Measurements from ENCODE around the gene BIN2.
"Not testable (repeated sequence)": the region's sequence is repeated elsewhere in the genome, so short reads cannot be mapped to it uniquely, and the experiment has no call there.

Gene BIN2

GRCh38 chr12:51343201-51343600 is 19.2 kb upstream of the BIN2 start:
- DNase-seq = no peak

DNA sequence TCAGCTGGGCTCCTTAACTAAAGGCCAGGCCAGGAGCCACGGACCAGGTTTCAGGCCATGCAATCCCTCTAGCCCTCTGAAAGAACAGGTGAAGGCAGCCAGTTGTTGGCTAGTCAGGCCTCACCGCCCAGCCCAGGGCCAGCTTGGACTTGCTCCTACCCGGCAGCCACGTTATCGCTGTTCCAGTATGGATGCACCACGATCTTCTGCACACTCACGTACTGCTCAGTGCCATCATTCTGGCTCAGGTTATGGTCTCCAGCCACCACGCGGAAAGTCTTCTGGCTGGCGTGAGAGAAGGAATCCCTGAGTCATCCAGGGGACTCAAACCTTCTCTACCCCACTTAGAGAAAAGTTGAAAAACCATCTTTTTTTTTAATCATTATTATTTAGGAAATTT is 18.4 kb upstream of the BIN2 start:
- DNase-seq = no peak

DNA sequence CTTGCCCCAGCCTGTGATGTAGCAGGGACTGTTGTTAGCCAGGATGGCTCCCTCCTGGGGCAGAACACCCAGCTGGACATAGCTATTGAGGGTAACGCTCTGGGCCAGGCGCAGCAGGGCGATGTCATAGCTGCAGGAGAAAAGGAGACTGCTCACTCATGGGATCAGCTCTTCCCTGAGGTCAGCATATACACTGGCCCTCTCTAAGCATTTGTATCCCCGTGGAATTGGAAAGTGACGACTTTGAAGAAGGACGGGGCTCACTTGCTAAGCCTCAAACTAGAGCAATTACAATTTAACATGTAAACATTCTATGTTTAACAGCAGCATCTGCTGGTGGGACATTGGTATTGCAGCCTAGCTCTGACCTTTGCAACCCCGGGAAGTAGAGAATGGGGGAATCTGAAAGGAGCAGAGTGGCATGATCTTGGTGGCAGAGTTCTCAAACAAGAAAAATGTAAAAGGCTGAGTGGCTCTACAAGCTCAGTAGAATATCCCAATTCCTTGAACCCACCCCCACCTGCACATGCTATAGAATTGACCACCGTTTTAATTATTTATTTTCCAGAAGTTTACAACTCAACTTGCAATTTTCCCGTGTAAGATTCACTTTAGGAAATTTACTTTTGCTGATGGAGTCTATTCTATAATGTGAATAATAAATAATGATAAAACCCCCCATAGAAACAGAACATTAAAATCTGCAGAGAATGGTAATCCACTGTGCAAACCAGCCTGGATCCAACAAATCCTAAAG is 17.5 kb upstream of the BIN2 start:
- DNase-seq = peak; percentile 57 to 69

DNA sequence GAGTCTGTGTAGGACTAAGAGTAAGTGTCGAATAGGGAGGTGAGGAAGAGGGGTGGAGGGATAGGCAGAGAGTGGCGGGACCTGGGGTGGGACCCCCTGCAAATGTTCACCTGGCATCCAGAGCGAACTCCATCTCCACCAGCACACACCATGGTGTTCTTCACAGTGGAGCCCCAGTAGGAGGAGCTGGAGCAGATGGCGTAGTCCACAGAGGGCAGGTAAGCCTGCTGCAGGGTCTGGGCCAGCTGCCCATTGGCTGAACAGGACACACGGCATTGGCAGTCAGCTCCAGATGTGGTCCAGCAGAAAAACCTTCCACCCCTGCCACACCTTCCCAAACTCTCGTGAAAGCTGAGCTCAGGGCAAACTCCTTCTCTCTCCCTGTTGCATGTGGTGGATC is 15.8 kb upstream of the BIN2 start:
- DNase-seq = no peak

DNA sequence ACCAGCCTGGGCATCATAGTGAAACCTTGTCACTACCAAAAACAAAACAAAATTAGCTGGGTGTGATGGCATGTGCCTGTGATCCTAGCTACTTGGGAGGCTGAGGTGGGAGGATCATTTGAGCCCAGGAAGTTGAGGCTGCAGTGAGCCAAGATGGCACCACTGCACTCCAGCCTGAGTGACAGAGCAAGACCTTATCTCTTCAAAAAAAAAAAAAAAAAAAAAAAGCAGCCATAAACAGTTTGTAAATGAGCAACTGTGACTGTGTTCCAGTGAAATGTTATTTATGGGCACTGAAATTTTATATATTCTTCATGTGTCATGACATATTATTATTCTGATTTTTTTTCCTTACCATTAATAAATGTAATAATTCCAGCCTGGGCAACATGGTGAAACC is 13.4 kb upstream of the BIN2 start:
- not testable (repeated sequence) for DNase-seq

DNA sequence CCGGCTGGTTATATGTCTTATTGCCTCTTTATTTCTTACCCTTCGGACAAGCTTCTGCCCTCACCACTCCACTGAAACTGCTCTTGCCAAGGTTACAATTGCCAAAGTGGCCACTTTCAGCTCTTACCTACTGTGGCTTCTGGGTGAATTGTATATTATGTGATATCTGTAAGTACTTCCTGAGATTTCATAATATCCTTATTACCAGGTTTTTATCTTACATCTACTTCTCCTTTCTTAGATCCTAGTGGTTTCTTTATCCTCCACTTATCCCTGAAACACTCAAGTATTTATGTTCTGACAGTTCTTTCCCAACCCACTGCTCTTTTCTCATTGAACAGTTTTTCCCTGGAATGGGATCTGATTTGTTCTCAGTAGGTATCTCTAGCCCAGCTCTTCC is 12.0 kb upstream of the BIN2 start:
- no peak for DNase-seq

GRCh38 chr12:51334764-51335163 is 10.8 kb upstream of the BIN2 start:
- DNase-seq = no peak

DNA sequence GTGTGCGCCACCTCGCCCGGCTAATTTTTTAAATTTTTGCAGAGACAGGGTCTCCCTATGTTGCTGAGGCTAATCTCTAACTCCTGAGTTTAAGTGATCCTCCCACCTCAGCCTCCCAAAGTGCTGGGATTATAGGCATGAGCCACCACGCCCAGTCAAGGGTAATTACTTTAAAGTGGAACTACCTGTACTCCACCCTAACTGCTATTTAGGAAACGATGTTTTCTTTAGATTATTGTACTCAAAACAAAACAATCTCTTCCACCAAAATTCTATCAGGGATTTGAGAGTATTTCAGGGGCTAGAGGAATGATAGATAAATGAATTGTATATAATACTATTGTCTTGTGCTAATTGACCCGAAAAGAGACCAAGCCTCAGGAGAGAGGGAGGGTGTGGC is 9.6 kb upstream of the BIN2 start:
- no peak for DNase-seq

- no peak for DNase-seq
These were observed 6.2 kb upstream of the BIN2 start for GRCh38 chr12:51330186-51330585.

- DNase-seq = no peak
These were observed 5.8 kb upstream of the BIN2 start for GRCh38 chr12:51329742-51330141.

- DNase-seq = no peak
These were observed 4.6 kb upstream of the BIN2 start for GRCh38 chr12:51328587-51328986.

DNA sequence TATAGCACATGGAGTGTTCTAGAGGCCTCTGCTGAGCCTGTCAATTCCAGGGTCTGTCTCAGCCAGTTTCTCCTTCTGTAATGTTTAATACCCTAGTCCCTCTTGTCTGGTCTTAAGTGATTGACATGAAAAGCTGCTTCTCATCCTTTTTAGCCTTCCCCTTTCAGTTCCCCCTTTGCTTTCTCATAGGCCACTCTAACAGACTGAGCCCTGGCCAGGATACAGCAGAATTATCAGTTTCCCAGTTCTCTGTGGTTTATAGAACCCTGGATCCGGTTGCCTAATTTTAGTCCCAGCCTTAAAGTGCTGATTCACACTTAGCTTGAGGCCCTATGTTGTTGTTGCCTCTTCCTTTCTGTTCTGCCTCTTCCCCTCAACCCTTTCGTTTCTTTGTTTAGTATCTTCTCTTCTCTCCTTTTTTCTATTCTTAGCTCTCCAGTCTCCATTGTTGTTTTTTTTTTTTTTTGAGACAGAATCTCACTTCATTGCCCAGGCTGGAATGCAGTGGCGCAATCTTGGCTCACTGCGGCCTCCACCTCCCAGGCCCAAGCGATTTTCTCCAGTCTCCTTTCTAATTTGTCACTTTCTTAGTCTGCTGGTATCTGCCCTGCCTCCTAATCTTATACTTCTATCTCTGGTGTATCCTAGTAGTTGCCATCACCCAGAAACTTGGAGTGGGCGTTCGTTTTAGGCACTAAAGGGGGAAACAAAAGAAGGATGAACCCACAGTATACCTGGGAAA is 2.9 kb upstream of the BIN2 start:
- no peak for DNase-seq

DNA sequence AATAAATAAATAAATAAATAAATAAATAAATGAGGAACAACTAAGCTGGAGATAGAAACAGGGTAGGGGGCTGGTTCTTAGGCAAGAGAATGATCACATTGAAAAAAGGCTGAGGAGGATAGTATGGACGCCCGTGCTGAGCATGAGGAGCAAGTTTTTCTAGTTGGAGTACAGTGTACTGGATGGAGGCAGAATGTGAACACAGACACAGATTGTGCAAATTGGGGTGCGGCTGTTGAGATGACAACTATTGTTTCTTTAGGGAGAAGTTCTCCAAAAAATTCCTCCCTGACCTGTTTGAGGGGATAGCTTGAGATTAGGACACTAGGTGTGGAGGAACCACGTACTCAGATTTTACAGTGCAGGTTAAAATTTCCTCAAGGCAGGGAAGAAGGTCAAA is 979 bp upstream of the BIN2 start:
- DNase-seq = no peak

DNA sequence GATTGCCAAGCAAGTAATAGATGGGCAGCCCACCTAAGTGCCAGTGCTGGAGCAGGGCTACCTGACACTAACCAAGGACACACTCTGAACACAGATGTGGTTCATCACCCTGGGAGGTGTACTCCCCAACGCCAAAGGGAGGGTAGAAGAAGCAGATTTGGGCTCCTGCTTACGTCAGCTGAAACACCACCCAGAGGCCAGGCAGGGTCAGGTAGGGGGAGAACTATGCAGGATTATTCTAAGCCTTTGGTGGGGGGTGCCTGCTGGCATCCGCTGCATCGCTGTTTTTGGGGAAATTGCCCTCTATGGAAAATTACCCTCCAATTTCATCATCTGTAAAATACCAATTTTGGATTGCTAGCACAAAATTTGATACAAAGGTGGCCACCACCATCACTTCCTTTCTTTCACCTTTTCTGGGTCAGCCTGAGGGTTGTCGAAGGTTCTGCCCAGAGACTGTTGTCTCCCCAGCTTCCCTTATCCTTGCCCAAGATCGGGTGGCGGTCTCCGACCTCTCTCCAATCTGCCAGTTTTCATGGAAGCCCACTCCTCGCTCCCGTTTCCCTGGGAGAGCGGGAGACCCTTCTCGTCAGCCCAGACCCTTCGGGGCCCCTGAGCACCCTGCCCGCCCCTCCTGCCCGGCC is 535 bp downstream of the BIN2 start:
- DNase-seq = peak; percentile 18 to 45

DNA sequence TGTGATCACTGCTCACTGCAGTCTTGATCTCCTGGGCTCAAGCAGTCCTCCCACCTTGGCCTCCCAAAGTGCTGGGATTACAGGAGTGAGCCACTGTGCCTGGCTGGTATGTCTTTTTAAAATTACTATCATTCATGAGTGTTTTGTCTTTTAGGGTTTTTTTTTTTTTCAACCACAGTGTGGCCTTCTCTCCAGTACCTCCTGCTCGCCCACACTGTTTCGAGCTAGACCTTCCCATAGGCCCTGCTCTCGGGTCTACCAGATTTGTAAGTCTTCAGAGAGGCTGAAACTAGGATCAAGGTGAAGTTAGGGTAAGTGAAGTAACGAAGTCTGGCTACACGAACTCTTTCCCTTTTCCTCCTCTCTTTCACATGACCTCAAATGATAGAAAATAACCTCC is 1.5 kb downstream of the BIN2 start:
- peak in 1 of 2 experiments; percentile 34 for DNase-seq

DNA sequence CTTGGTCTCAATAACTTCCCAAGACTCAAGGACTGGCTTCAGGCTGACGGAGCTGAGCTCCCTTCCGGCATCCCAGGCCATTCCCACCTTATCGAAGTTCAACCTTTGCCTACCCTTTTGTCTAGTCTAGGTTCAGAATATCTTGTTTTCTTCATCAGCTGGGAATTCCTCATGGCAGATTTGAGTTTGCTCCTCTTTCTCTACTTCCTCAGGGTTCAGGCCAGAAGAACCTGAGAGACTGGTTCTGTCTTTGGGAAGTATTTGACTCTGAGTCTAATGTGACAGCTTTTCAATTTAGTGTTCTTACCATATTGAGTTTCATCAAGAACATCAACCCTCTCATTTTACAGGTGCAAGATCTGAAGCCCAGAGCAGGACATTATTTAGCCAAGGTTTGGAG is 2.1 kb downstream of the BIN2 start:
- DNase-seq = no peak

DNA sequence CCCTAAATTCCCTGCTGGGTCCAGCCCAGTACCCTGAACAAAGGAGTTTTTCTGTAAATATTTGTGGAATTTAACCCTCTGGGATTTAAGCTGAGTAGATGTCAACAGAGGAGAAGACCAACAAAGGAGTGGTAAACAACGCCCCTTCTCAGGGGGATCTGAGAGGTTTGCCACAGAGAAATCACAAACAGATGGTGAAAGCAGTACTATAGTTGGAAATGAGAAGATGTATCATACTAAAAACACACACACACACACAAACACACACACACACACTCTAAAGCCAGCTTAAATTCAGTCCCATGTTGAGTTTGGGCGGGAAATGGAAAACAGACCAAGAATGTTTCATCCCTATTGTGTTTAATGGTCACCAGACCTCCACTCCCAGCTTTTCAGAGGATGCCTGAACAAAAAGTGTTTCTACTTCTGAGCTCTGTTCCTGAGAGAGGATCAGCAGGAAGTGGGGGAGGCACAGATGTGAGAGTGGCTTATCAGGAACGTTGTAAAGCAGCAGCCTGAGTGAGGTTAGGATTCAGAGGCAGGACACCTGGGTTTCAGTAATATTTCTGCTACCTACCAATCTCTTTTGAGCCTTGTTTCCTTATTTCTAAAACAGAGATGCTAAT is 3.2 kb downstream of the BIN2 start:
- peak in 1 of 2 experiments; percentile 11 for DNase-seq

GRCh38 chr12:51320311-51320694 is 3.7 kb downstream of the BIN2 start:
- no peak for DNase-seq

GRCh38 chr12:51318846-51319599 is 5.0 kb downstream of the BIN2 start:
- peak in 1 of 2 experiments; percentile 23 for DNase-seq

DNA sequence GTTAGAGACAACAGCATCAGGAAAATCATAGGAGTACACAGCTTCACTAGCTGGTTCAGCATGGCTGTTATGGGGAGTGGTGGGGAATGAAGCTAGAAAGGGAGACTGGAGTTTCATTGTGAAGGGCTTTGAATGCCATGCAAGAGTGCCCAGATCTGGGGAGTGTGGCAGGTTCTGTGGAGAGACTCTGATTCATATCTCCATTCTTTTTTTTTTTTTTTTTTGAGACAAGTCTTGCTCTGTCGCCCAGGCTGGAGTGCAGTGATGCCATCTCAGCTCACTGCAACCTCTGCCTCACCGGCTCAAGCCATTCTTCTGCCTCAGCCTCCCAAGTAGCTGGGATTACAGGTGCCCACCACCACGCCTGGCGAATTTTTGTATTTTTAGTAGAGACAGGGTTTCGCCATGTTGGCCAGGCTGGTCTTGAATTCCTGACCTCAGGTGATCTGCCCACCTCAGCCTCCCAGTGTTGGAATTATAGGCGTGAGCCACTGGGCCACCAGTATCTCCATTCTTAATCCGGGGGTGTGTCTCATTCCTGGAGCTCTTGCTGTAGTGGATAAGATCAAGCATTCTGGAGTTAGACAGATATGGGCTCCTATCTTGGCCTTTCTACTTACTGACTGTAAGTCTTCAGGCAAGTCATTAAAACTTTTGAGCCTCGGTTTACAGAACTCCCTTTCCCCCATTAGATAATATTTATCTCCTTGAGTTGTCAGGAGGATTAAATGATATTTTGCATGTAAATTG is 5.7 kb downstream of the BIN2 start:
- not testable (repeated sequence) for DNase-seq

DNA sequence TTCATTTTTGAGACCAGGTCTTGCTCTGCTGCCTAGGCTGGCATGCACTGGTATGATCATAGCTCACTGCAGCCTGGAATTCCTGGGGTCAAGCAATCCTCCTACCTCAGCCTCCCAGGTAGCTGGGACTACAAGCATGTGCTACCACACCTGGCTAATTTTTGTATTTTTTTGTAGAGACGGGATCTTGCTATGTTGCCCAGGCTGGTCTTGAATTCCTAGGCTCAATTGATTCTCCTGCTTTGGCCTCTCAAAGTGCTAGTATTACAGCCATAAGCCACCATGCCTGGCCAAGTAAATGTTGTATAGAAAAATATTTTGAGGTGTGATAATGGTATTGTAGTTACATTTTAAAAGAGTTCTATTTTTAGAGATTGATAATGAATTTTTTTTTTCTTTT is 12.6 kb downstream of the BIN2 start:
- DNase-seq = no peak
